MM.1S (cell line): ENCODE results near the gene COL18A1.

Source experiments
- DNase-seq: peaks from one replicate; pipeline ENCODE4 v3.0.0-alpha.2; 2015
- H2AFZ ChIP-seq: fragments of 300-600 bp; sonication (generic); 2 replicates; pipeline ENCODE4 v1.6.0; 2016; ENCODE audit warnings: antibody characterized with exemption, low read length
- H3F3A ChIP-seq: fragments of 300-600 bp; sonication (generic); 2 replicates; pipeline ENCODE4 v1.6.1; 2016; ENCODE audit warnings: mild to moderate bottlenecking, antibody characterized with exemption, low read length, moderate library complexity, mixed read lengths; ENCODE audit not compliant: insufficient read depth
- H3K27ac ChIP-seq: fragments of 300-600 bp; sonication (generic); 2 replicates; pipeline ENCODE4 v1.5.1; 2016; ENCODE audit warnings: mild to moderate bottlenecking, low read length
- H3K27me3 ChIP-seq: fragments of 300-600 bp; sonication (generic); replicated peaks from 2 replicates; pipeline ENCODE4 v1.6.0; 2016; ENCODE audit warnings: low read length; ENCODE audit not compliant: insufficient read depth
- H3K36me3 ChIP-seq: fragments of 300-600 bp; sonication (generic); replicated peaks from 2 replicates; pipeline ENCODE4 v1.6.1; 2016; ENCODE audit warnings: mild to moderate bottlenecking, low read length, mixed read lengths; ENCODE audit not compliant: insufficient read depth
- H3K4me1 ChIP-seq: fragments of 300-600 bp; sonication (generic); 2 replicates; pipeline ENCODE4 v1.6.1; 2016; ENCODE audit warnings: low read length, mixed read lengths
- H3K4me2 ChIP-seq: fragments of 300-600 bp; sonication (generic); 2 replicates; pipeline ENCODE4 v1.6.0; 2016; ENCODE audit warnings: low read depth, low read length
- H3K4me3 ChIP-seq: fragments of 300-600 bp; sonication (generic); 2 replicates; pipeline ENCODE4 v1.5.1; 2016; ENCODE audit warnings: low read length, mixed read lengths
- H3K79me2 ChIP-seq: fragments of 300-600 bp; sonication (generic); 2 replicates; pipeline ENCODE4 v1.6.1; 2016; ENCODE audit warnings: mixed run types, low read length, mixed read lengths
- H3K9ac ChIP-seq: fragments of 300-600 bp; sonication (generic); 2 replicates; pipeline ENCODE4 v1.6.1; 2016; ENCODE audit warnings: low read length, mixed read lengths
- H3K9me2 ChIP-seq: fragments of 300-600 bp; sonication (generic); replicated peaks from 2 replicates; pipeline ENCODE4 v1.6.1; 2016; ENCODE audit warnings: mild to moderate bottlenecking, low read length, mixed read lengths; ENCODE audit not compliant: insufficient read depth
- H3K9me3 ChIP-seq: fragments of 300-600 bp; sonication (generic); replicated peaks from 2 replicates; pipeline ENCODE4 v1.6.1; 2016; ENCODE audit warnings: mild to moderate bottlenecking, low read length, mixed read lengths; ENCODE audit not compliant: insufficient read depth
- H4K20me1 ChIP-seq: fragments of 300-600 bp; sonication (generic); 2 replicates; pipeline ENCODE4 v1.6.1; 2016; ENCODE audit warnings: mild to moderate bottlenecking, low read length, moderate library complexity, mixed read lengths; ENCODE audit not compliant: insufficient read depth
- CTCF ChIP-seq: fragments of 300-600 bp; sonication (generic); IDR thresholded peaks from 2 replicates; pipeline ENCODE4 v1.5.1; 2016; ENCODE audit warnings: antibody characterized with exemption, low read length, mixed read lengths
- EZH2 ChIP-seq: fragments of 300-600 bp; sonication (generic); optimal IDR thresholded peaks from 2 replicates; pipeline ENCODE3; 2017; ENCODE audit warnings: low read depth, mild to moderate bottlenecking, antibody characterized with exemption, low read length, mixed read lengths
- EZH2phosphoT487 ChIP-seq: fragments of 300-600 bp; sonication (generic); IDR thresholded peaks from 2 replicates; pipeline ENCODE4 v1.6.1; 2018; ENCODE audit warnings: antibody characterized with exemption, low read length

The COL18A1 gene

GRCh38 chr21:45551316-45551715 lies 146.4 kb downstream of the COL18A1 start:
- TF ChIP-seq EZH2, result no peak
- TF ChIP-seq CTCF, result no peak
- no peak for TF ChIP-seq EZH2phosphoT487

GRCh38 chr21:45551783-45552695 lies 147.1 kb downstream of the COL18A1 start:
- TF ChIP-seq EZH2phosphoT487, result no peak
- TF ChIP-seq CTCF, result no peak
- TF ChIP-seq EZH2, result no peak
- no peak overlapping the region for H3K27ac ChIP-seq
- no peaks in the 10 kb centered on the region for H3K9me3 ChIP-seq
- no peak for DNase-seq
- H3K27me3 ChIP-seq, result peaks cover 46% of the 10 kb centered on the region
- H3K4me3 ChIP-seq, result no peak overlapping the region
- peaks cover 6% of the 10 kb centered on the region for H3F3A ChIP-seq
- no peak overlapping the region for H3K4me2 ChIP-seq
- no peaks in the 10 kb centered on the region for H4K20me1 ChIP-seq
- no peaks in the 10 kb centered on the region for H3K79me2 ChIP-seq
- no peak overlapping the region for H2AFZ ChIP-seq
- H3K9me2 ChIP-seq, result no peaks in the 10 kb centered on the region
- no peaks in the 10 kb centered on the region for H3K4me1 ChIP-seq
- H3K9ac ChIP-seq, result no peak overlapping the region
- H3K36me3 ChIP-seq, result no peaks in the 10 kb centered on the region

More at GRCh38 chr21:45551316-45551715, 146.4 kb downstream of the COL18A1 start:
- Histone ChIP-seq H3K79me2 (no peaks in the 10 kb centered on the region), H3K27me3 (peaks cover 46% of the 10 kb centered on the region), H3K4me3 (no peak overlapping the region), H3F3A (peaks cover 6% of the 10 kb centered on the region), H3K36me3 (no peaks in the 10 kb centered on the region), H3K9me2 (no peaks in the 10 kb centered on the region), H3K4me2 (no peak overlapping the region), H3K9me3 (no peaks in the 10 kb centered on the region), H2AFZ (no peak overlapping the region), H3K4me1 (no peaks in the 10 kb centered on the region), H4K20me1 (no peaks in the 10 kb centered on the region), H3K27ac (no peak overlapping the region), H3K9ac (no peak overlapping the region)
- DNase-seq, result no peak

- H3F3A ChIP-seq, result peaks cover 6% of the 10 kb centered on the region
- no peaks in the 10 kb centered on the region for H4K20me1 ChIP-seq
- no peak for TF ChIP-seq EZH2phosphoT487
- no peak for TF ChIP-seq EZH2
- no peak for TF ChIP-seq CTCF
- no peaks in the 10 kb centered on the region for H3K79me2 ChIP-seq
- no peak overlapping the region for H2AFZ ChIP-seq
- H3K36me3 ChIP-seq, result no peaks in the 10 kb centered on the region
- H3K9me2 ChIP-seq, result no peaks in the 10 kb centered on the region
- peaks cover 46% of the 10 kb centered on the region for H3K27me3 ChIP-seq
- H3K4me3 ChIP-seq, result no peak overlapping the region
- H3K4me1 ChIP-seq, result no peaks in the 10 kb centered on the region
- no peaks in the 10 kb centered on the region for H3K9me3 ChIP-seq
- DNase-seq, result no peak
- H3K9ac ChIP-seq, result no peak overlapping the region
- H3K27ac ChIP-seq, result no peak overlapping the region
- no peak overlapping the region for H3K4me2 ChIP-seq
Measured at GRCh38 chr21:45552696-45553391, 147.9 kb downstream of the COL18A1 start.
